A673 (cell line): Measurements from ENCODE around the gene PSENEN. TPM values are rescaled to one million over a fixed set of nuclear protein-coding genes. Genes with fewer than 3 reads are reported as not detected.

ENCODE experiments used
- BruUV-seq: library from RNA; stranded (reverse); fragments of 400-500 nt; replicated peaks from 2 replicates; lab custom pipeline; 2021; lab: Mats Ljungman, UMichigan
- CTCF ChIA-PET: fragments of 300-600 bp; sonication (Branson Sonifier 250); formaldehyde crosslinking; loops from one replicate; lab custom pipeline; 2022; ENCODE audit warnings: antibody characterized with exemption; lab: Charles Lee
- POLR2A ChIA-PET: fragments of 300-600 bp; sonication (Branson Sonifier 250); formaldehyde crosslinking; loops from one replicate; lab custom pipeline; 2022; ENCODE audit warnings: antibody characterized with exemption; ENCODE audit not compliant: low non-redundant PET; lab: Charles Lee
- DNase-seq: peaks from one replicate; pipeline ENCODE4 v3.0.0-alpha.2; 2015; ENCODE audit warnings: low spot score
- H3K27ac ChIP-seq: fragments of 200-600 bp; sonication (generic); 2 replicates; pipeline ENCODE4 v1.5.1; 2016; ENCODE audit warnings: mixed run types, low read depth, mild to moderate bottlenecking, mixed read lengths, antibody characterized with exemption, low read length; ENCODE audit not compliant: poor library complexity, severe bottlenecking
- H3K27me3 ChIP-seq: fragments of 200-600 bp; sonication (generic); replicated peaks from 2 replicates; pipeline ENCODE4 v1.6.1; 2017; ENCODE audit warnings: mixed run types, low read depth, mild to moderate bottlenecking, mixed read lengths, antibody characterized with exemption, low read length; ENCODE audit not compliant: insufficient read depth, poor library complexity
- H3K36me3 ChIP-seq: fragments of 200-600 bp; sonication (generic); 2 replicates; pipeline ENCODE4 v1.6.1; 2016; ENCODE audit warnings: mixed run types, mild to moderate bottlenecking, mixed read lengths, antibody characterized with exemption, low read length; ENCODE audit not compliant: insufficient read depth, poor library complexity, severe bottlenecking
- H3K4me1 ChIP-seq: fragments of 200-600 bp; sonication (generic); 2 replicates; pipeline ENCODE4 v1.6.1; 2017; ENCODE audit warnings: mixed run types, mild to moderate bottlenecking, mixed read lengths, antibody characterized with exemption, low read length; ENCODE audit not compliant: insufficient read depth, poor library complexity, severe bottlenecking
- H3K4me3 ChIP-seq: fragments of 200-600 bp; sonication (generic); 2 replicates; pipeline ENCODE4 v1.5.1; 2016; ENCODE audit warnings: low read depth, mixed run types, mild to moderate bottlenecking, mixed read lengths, low read length; ENCODE audit not compliant: poor library complexity, severe bottlenecking
- H3K9me3 ChIP-seq: fragments of 200-600 bp; sonication (generic); 2 replicates; pipeline ENCODE4 v1.6.1; 2016; ENCODE audit warnings: mixed run types, low read depth, mild to moderate bottlenecking, mixed read lengths, antibody characterized with exemption, low read length; ENCODE audit not compliant: poor library complexity, severe bottlenecking
- CTCF ChIP-seq: fragments of 300-800, 200-600 bp; sonication (generic); conservative IDR thresholded peaks from 2 replicates; pipeline ENCODE4 v1.5.1; 2017; ENCODE audit warnings: low read depth, mild to moderate bottlenecking, antibody characterized with exemption, low read length, moderate library complexity, mixed read lengths
- EZH2 ChIP-seq: fragments of 200-600 bp; sonication (generic); IDR thresholded peaks from 2 replicates; pipeline ENCODE4 v1.6.1; 2017; ENCODE audit warnings: borderline replicate concordance, low read depth, mild to moderate bottlenecking, mixed read lengths, antibody characterized with exemption, low read length; ENCODE audit not compliant: poor library complexity, severe bottlenecking
- intact Hi-C: fragments of 100-400 bp; cut with micrococcal nuclease; formaldehyde crosslinking; loops from one replicate; pipeline ENCODE4 v1.10.0; 2022; ENCODE audit not compliant: unreplicated experiment
- total RNA-seq: library from RNA; stranded (reverse); gene quantifications from 2 replicates; pipeline ENCODE4 v1.2.3, GENCODE V29; 2021

Gene PSENEN
- total RNA-seq, 1 experiment from 2014 or later = 58.8 TPM

DNA sequence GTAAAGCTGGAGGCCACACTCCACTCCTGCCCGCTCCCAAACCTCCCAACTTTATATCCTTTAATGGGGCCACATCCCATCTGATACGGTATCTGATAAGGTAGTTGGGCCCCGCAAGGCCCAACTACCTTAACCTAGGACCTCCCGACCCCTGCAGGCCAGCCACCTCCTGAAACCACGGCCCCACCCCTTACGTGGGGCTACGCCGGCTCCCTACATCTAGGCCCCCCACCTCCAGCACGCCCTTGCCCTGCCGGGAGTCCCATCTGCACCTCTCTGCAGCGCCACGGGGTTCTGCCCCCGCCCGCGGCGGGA, 5.4 kb upstream of the PSENEN start:
- no peak for TF ChIP-seq EZH2
- no peak for TF ChIP-seq CTCF
- CTCF ChIA-PET = interaction anchor here (1.2 kb wide), 1 partner anchor 45 kb away, joined by 14 read pairs; no protein-coding TSS in a partner anchor

GRCh38 chr19:35740423-35741202, 4.8 kb upstream of the PSENEN start:
- TF ChIP-seq EZH2 (no peak), CTCF (peak; percentile 38; the same call in 1 of the 2 replicates)
- BruUV-seq = no TSS peak
- peak; percentile 99 for DNase-seq
- peak overlapping the region; percentile 77 for H3K27ac ChIP-seq
- H3K4me1 ChIP-seq = peaks cover 3% of the 10 kb centered on the region
- POLR2A ChIA-PET = interaction anchor here (0.5 to 0.6 kb wide), 2 partner anchors 63 to 97 kb away, joined by 4 to 9 read pairs; no protein-coding TSS in a partner anchor
- intact Hi-C loops = loop anchor here (10.0 kb wide), 1 partner anchor 194 kb away; the partner anchor contains the start of gene LRFN3
- CTCF ChIA-PET = interaction anchor here (1.2 kb wide), 1 partner anchor 45 kb away, joined by 14 read pairs; no protein-coding TSS in a partner anchor
- H3K9me3 ChIP-seq = no peaks in the 10 kb centered on the region
- H3K4me3 ChIP-seq = peak overlapping the region; percentile 65
- no peaks in the 10 kb centered on the region for H3K27me3 ChIP-seq
- peaks cover 26% of the 10 kb centered on the region for H3K36me3 ChIP-seq

More for the DNA sequence above, 5.4 kb upstream of the PSENEN start:
- Histone ChIP-seq H3K36me3 (peaks cover 26% of the 10 kb centered on the region), H3K27me3 (no peaks in the 10 kb centered on the region), H3K9me3 (no peaks in the 10 kb centered on the region), H3K4me1 (peaks cover 3% of the 10 kb centered on the region), H3K4me3 (peak overlapping the region; percentile 65), H3K27ac (peak overlapping the region; percentile 75)
- no TSS peak for BruUV-seq
- POLR2A ChIA-PET = no interaction called here
- DNase-seq = no peak
- intact Hi-C loops = loop anchor here (10.0 kb wide), 1 partner anchor 195 kb away; the partner anchor contains the start of gene LRFN3

DNA sequence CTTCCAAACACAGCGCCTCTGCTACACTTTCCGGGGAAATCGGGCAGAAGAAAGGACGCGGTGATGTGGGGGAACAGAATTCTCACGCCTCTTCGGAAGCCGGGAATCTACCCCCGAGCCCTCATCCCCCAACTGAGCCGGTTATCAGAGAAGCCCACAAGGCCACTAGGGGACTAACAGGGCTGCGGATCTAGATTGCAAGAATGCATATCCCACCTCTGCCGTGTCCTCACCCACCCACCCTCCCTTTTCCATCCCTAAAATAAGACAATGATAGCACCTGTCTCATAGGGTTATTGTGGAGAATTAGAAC, 4.3 kb upstream of the PSENEN start:
- ChIA-PET CTCF (interaction anchor here (1.2 kb wide), 1 partner anchor 46 kb away, joined by 14 read pairs; no protein-coding TSS in a partner anchor), POLR2A (no interaction called here)
- no TSS peak for BruUV-seq
- Histone ChIP-seq H3K4me3 (peak overlapping the region; percentile 65), H3K27ac (peak overlapping the region; percentile 77), H3K27me3 (no peaks in the 10 kb centered on the region), H3K4me1 (peaks cover 3% of the 10 kb centered on the region), H3K36me3 (peaks cover 26% of the 10 kb centered on the region), H3K9me3 (no peaks in the 10 kb centered on the region)
- no peak for TF ChIP-seq CTCF
- no peak for TF ChIP-seq EZH2
- intact Hi-C loops = loop anchor here (10.0 kb wide), 1 partner anchor 194 kb away; the partner anchor contains the start of gene LRFN3
- no peak for DNase-seq
